H1 (cell line): ENCODE measurements around the gene KDM8. TPM values are rescaled to one million over a fixed set of nuclear protein-coding genes. Genes with fewer than 3 reads are reported as not detected.

Experiments
- CBX5 ChIP-seq: fragments of 300-800, 300-1000 bp; sonication (generic); IDR thresholded peaks from 2 replicates; pipeline ENCODE4 v1.7.1; 2016; ENCODE audit warnings: antibody characterized with exemption, low read length, low read depth
- polyA plus RNA-seq, 7 experiments: library from polyadenylated mRNA; depleted of rRNA in 3 of 7; stranded (reverse) in 5 of 7; unstranded in 2 of 7; fragments of >200 nt in 5 of 7; fragments of 200-250 nt in 2 of 7; gene quantifications; 1 replicate in 5 of 7; 2 replicates in 1 of 7; 4 replicates in 1 of 7; pipeline versions ENCODE4 v1.2.1 to v1.2.3, GENCODE V29; 2011 to 2013; ENCODE audit warnings: missing spikeins in 2 of 7, mixed read lengths in 2 of 7
- total RNA-seq: library from RNA; stranded (reverse); fragmentation: NEBNext Ultra II Directional; extraction: Animal tissue kit (Norgen Biotek cat#: 25700); gene quantifications from 2 replicates; pipeline ENCODE4 v1.2.1, GENCODE V29; 2021

The KDM8 gene
- total and polyA plus RNA-seq, 2 of the 8 experiments (the other 6 are each of a cell fraction or from before 2014, with no cell fraction given), result 10.3 to 12.8 TPM

GRCh38 chr16:27256861-27257260 lies 53.5 kb downstream of the KDM8 start (continued):
- TF ChIP-seq CBX5, result no peak
